Activated CD4-positive, CD25-positive, alpha-beta regulatory T cell treated with anti-CD3 and anti-CD28 coated beads, Interleukin-2, amount 50 U/mL, for 24 hours (primary cell): ENCODE results near the gene ADAP1.

Experiments
- ATAC-seq, 2 donors: fragments of 150-1000 bp; cut with Tn5 transposase; one replicate each; pipeline ENCODE4 v1.10.0; 2021; ENCODE audit warnings: mild to moderate bottlenecking in 1 of 2, moderate library complexity in 1 of 2

Gene ADAP1

DNA sequence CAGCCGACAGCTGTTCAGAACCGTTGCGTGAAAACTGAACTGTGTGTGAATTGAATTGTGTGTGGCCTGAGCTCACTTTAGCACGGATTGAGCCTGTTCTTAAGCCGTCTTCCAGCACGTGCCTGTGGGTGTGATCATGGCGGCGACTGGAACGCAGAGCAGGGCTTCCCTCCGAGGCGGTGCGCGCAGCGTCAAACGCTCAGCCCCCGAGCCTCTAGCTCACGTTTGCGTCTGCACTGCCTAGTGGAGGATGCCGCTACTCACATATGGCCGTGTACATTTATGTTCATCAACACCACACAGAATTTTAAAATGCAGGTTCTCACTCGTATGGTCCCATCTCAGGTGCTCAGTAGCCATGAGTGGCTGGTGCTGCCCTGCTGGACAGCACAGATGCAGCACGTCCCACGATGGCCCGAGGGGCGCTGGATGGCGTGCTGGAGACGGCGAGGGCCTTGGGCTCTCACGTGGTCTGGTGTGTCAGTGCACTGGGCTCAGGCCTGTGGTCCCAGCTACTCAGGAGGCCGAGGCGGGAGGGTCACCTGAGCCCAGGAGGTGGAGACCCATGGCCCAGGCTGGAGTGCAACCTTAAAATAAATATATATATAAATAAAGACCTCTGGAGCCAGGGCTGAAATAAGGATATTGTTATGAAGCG, 100.2 kb downstream of the ADAP1 start:
- ATAC-seq: no peak

GRCh38 chr7:853366-854117, 100.9 kb downstream of the ADAP1 start:
- no peak for ATAC-seq

- no peak for ATAC-seq
These were observed 103.3 kb downstream of the ADAP1 start for GRCh38 chr7:851204-851603.

DNA sequence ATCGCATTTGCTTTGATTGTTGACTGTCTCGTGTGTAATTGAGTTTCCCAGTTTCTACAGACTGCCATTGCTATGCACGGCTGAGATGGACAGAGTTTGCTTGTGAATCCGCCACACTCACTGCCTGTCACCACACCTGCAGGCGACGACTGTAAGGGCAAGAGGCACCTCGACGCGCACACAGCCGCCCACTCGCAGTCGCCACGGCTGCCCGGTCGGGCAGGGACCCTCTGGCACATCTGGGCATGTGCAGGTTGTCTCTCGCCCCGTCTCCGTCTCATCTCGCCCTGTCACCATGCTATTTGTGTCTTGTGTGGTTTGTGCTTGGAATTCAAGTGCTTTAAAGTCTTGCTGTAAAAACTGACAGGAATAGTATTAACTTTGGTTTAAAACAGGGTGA, 104.7 kb downstream of the ADAP1 start:
- no peak for ATAC-seq

DNA sequence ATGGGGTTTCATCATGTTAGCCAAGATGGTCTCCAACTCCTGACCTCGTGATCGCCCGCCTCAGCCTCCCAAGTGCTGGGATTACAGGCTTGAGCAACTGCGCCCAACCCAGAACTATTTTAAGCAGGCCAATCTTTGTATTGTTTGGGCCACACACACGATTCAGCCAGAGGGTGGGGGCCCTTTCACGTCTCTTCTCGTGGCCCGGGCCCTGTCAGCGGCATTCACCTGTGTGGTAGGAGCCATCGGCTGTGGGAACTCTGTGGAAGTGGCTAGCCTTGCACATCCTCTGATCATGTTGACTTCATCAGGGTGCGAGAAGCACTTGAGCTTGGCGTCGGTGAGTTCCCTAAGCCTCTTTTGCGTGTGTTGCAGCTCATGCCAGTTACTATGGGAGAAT, 105.3 kb downstream of the ADAP1 start:
- ATAC-seq: no peak
